GM18519 (cell line): ENCODE measurements around the gene PLCB1.
A peak's percentile ranks its signal among the peaks of the same experiment; 100 is the strongest.
"Not testable (repeated sequence)": the region's sequence is repeated elsewhere in the genome, so short reads cannot be mapped to it uniquely, and the experiment has no call there.

Experiments used
- ATAC-seq: cut with Tn5 transposase; IDR thresholded peaks from one replicate; pipeline ENCODE4 v1.9.1; 2021; ENCODE audit warnings: mild to moderate bottlenecking, moderate library complexity; ENCODE audit not compliant: unreplicated experiment, low FRiP score

PLCB1 gene

DNA sequence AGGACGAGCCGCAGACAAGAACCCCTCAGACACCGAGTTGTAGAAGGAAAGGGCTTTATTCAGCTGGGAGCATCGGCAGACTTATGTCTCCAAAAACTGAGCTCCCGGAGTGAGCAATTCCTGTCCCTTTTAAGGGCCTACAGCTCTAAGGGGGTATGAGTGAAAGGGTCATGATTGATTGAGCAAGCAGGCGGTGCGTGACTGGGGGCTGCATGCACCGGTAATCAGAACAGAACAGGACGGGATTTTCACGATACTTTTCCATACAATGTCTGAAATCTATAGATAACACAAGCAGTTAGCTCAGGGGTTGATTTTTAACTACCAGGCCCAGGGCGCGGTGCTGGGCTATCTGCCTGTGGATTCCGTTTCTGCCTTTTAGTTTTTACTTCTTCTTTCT lies 710.5 kb downstream of the PLCB1 start:
- no peak for ATAC-seq

DNA sequence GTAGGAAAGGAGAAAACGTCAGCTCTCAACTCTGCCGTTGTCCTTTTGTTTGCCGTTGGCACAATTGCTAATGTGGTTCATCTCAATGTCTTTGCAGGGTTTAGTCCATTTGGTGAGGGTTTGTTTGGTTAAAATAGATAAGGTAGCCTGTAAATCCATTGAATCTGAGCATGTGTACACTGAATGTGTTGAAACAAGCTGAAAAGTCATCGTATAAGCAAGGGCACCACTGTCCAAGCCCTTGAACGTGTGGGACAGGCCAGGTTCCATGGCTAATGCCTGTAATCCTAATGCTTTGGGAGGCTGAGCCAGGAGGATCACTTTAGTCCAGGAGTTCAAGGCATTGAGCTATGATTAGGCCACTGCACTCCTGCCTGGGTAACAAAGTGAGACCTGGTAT lies 712.1 kb downstream of the PLCB1 start:
- ATAC-seq: no peak

DNA sequence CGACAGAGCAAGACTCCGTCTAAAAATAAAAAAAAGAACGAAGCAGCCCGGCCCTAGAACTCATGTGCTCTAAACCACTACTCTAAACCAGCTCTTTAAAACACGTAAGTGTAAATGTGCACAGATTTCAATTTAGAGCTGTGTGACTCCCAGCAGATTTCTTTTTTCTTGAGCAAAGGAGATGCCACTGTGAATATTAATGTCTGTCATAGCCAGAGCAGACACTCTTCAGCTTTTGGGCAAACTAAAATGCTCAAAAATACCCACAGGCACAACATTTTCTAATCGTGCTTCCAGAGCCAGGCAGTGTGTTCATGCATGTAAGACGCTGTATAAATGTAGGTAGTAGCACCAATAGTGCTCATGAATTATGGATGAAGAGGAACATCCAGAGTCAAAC lies 717.9 kb downstream of the PLCB1 start:
- no peak for ATAC-seq

DNA sequence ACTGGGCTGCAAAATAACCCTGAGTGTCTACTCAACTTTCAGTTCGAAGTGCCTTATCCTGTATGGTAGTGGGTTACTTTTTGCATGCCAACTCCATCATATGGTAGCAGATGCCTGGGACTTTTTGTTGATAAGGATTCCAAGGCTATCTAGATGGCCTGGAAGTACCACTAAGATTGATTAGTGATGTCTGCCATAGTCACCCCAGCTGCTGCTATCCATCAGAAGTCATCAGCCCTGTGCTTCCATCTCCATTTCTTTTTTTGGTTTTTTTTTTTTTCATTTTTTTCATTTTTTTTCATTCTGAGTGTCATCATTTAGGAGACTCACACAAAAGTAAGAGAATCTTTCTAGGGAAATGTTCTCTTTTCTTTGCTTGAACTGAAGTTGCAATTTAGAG lies 719.4 kb downstream of the PLCB1 start:
- no peak for ATAC-seq

DNA sequence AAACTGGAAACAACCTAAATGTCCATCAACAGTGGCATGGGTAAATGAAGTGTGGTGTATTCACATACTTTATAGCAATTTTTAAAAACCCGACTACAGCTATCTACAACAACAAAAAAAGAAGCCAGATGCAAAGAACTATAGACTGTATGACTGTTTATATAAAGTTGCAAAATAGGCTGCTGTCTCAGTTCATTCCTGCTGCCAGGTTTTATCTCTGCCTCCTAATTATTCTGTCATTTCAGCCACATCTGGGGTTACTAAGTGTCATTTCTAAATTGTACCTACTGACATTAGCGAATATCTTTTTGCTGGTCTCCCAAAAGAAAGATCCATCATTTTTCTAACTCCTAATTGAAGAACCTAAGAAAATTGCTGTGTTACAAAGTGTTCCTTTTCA lies 719.9 kb downstream of the PLCB1 start:
- not testable (repeated sequence) for ATAC-seq

DNA sequence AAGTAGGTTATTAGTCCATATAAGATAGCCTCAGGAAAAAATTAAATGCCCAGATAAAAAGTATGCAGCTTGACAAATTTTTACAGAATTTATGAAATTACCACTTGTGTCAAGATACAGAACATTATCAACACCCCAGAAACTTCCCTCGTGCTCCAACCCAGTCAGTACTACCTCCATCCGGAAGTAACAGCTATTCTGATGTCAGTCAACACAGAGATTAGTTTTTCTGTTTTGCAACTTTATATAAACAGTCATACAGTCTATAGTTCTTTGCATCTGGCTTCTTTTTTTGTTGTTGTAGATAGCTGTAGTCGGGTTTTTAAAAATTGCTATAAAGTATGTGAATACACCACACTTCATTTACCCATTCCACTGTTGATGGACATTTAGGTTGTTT lies 721.1 kb downstream of the PLCB1 start:
- ATAC-seq: not testable (repeated sequence)

DNA sequence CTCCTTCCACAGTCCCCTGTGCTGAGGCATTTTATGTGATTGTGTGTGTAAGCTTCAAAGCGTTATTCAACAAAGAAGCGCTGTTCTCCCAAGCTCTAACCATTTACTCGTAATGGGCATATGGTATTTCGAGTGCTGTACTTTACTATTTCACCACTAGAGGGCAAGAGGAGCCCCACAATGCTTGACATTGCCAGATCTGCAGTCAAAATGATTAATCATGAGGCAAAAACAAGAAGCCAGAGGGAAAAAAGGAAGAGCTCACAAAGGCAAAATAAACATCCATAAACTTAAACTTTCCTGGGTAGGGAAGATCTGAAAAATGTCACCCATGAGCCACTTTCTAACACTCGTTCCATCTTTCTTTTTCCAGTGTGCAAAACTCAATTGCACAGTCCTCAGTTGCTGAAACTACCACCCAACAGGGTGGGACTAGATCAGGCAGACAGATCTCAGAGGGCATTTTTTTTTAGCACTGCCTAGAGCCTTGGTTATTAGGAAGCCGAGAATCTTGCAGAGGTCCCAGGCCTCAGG lies 721.8 kb downstream of the PLCB1 start:
- ATAC-seq: peak; percentile 90

DNA sequence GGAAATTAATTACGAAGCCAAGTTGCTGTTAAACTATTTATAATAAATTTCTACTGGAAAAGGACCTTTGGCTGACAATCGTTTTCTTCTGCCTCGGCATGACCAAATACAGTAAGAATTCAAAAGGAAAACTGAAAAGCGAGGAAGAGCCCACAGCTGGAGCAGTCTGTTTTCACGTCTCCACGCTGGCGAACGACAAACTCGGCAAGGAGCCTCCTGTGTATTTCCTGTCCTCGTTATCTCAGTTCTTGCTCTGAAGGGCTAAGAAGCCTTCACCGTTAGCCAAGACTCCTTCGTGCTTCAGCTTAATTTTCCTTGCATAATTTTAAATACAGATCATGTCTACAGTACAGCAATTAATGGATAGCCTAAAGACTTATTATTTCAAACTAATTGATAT lies 722.5 kb downstream of the PLCB1 start:
- ATAC-seq: no peak

DNA sequence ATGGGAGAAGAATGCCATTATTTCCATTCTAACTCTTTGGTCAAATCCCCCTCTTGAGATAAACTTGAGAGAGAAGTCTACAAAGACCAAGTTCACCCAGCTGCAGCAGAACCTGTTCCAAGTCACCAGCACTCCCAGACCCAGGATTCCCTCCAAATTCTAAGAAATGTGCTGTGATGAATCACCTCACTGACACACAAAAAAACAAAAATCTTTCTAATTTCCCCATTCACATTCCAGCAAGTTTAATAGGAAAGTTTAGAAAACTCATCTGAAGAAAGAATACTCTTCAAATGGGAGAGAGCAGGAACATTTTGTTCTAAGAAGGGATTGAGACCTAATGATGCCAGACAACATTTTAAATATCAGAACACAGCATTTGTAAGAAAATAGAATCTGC lies 723.2 kb downstream of the PLCB1 start:
- ATAC-seq: no peak

DNA sequence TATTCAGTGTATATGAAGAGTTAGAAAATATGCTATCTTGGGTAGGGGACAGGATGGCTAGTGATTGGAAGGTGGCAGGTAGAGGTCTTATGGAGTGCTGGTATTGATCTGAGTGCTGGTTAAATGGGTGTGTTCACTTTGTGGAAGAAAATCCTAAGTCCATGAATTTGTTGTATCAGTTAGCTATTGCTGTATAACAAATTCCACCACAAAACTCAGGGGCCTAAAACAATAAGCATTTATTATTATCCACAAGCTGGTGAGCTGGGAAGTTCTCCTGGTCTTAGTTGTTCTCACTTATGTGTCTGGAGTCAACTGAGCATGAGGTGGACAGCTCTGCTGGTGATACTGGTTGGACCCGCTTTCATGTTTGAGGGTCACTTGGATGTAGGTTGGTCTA lies 724.6 kb downstream of the PLCB1 start:
- no peak for ATAC-seq

DNA sequence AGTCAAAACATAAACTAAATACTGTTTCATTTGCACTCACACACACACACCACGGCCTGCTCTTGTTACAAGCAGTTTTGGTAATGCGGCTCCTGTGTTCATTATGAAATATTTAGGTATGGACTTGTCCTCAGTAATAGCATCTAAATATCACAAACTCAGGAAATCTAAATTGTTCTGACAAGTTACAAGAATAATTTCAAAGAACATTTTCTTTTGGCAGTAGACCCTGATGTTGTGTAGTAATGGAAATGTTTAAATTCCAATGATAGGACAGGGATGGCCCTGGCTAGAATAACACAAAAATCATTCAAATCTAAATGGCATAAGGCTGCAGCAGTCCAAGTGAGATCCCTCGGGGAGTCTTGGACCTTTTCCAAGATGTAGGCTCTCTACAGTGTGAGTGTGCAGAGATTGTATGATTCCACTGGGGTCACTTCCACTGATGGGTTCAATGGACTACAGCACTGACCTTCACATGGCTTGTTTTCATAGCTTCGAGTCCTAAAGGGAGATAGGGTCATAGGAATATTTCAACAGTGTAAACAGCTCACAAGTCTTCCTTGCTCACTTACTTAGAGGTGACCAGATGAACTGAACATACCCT lies 726.2 kb downstream of the PLCB1 start:
- ATAC-seq: no peak

DNA sequence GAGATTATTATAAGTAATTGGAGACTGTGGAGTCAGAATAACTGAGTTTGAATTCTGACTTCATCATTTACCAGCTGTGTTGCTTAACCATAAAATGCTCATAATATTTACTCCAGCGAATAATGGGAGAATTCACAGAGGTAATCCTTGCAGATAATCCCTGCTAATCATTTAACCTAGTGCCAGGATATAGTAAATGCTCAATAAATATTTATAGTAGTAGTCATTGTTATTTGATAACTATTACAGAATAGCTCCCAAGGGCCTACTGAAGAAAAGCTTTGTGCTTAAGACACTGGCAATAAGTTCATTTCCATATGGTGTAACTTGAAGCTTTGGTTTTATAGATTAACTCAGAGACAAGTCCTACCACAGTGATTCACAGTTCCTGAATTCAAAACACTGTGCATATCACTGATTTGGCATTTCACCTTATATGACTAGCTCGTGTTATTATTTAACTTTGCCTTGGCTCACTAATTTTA lies 728.0 kb downstream of the PLCB1 start:
- no peak for ATAC-seq

DNA sequence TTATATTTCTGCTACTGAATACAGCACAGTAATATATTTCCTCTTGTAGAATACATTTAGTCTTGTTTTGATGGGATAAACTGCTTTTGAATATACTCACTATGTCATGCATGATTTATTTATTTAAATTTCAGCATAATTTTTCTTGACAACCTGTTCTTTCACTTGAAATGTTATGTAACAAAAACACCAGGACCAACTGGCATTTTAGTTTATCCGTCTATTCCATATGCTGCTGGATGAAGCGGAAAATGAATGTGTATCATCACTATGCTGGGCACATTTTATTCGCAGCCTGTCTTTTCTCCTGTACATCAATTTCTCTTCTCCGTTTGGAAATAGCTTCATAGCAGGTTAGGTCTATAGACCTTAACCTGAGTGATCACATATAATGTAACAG lies 730.0 kb downstream of the PLCB1 start:
- no peak for ATAC-seq

DNA sequence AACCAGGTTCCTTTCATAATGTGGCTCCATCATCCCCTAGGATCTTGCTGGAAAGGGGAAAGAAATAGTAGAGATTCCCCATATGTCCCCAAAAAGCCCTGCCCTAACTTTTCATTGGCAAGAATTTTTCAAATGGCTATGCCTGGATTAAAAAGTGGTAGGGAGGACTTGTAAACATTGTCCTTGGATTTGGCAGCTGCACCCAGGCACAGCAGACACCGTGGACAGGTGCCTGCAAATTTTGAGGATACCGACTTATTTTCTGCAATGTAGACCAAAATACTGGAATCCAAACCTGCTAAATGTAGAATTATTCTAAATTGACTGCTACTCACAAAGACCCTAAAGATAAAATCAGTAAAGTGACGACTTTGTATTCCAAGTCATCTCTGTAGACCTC lies 733.6 kb downstream of the PLCB1 start:
- ATAC-seq: no peak

DNA sequence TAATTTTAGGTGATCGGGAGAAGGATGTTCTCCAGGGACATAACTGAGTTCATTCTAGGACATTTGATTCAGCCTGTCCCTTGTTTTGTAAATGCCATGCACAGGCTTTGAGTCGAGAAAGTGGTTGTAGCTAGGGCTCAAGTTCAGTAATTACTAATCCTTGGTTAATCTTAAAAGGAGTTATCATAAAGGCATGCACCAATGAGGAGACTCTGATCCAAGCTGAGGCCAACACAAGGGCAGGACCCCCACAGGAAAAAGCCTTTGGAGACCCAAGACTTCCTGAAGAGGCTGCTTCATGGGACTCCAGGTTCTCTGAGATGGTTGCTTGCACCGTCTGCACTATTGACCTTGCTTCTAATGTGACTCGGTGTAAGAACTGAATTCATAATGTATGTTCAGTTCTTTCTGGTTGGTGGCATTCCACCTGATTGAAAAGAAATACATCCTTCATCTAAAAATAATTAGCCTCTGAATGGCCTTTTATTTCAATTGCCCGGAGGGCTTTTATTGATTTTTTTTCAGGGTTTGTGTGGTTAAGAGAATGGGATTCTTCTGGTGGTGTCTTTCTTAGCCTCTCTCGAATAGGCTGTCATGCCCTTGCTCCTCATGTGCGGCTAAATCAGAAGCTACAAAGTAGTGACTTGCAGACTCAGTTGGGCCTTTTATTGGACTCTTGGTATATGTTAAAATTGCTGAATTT lies 735.1 kb downstream of the PLCB1 start:
- no peak for ATAC-seq

DNA sequence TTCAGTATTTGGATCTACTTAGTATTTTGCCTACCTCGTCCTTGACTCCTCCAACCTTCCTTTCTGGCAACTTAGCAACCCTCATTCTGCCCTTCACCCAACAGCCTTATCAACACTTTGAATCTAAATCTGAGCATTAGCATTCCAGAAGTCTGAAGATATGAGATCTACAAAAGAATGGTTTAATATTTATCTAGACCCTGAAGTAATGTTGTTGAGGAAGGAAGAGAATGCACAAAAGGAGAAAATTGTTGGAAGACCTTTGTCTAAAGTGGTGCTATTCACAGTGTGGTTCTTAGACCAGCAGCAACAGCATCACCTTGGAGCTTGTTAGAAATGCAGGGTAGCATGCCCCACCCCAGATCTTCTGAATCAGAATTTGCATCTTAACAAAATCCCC lies 738.6 kb downstream of the PLCB1 start:
- ATAC-seq: no peak

DNA sequence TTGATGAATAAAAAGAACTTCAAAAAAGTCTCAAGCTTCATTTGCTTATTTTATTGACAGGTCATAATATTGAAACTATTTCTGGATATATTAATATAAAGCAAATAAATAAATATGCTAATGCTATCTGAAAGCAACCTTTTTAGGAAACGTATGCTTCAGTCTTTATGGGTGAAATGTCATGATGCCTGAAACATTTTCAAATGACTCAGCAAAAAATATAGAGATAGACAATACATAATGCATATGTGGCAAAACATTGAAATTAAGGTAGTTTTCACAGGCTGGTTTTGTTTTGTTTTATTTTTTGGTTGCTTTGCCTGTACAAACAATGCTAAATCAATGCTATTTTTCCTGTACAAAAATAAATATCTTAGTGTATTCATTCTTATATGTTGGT lies 742.4 kb downstream of the PLCB1 start:
- ATAC-seq: no peak

DNA sequence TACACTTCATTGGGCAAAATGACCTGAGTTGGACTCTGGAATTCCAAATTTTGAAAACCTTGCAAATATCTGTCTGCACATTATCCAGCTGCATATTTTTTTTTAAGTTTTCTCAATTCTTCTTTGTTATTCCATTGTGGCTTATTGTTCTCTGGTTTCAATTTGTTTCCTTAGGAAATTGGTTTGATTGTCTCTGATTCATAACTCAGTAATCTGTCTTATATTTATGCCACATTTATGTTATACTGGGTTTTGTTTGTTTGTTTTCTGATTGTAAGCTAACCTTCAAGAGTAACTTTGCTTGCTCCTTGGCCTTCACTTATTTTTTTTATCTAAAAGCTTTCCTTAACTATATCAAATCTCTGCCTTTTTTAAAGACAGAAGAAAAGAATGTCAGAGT lies 743.5 kb downstream of the PLCB1 start:
- no peak for ATAC-seq

DNA sequence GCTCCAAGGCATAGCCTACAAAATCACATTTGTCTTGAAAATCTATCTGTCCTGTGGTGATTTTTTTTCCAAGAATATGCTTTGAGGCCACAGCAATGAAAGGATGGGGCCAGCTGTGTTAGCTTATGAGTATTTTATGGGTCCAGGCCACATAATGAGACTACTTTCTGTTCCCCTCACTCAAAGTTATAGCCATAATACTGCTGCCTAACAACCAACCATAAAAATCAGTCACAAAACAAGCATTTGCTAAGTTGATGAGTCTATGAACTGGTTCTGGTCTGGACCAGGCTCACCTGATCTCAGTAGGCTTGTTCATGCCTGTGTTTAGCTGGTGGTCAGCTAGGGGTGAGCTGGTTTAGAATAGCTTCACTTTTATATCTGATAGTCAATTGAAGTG lies 744.3 kb downstream of the PLCB1 start:
- no peak for ATAC-seq

DNA sequence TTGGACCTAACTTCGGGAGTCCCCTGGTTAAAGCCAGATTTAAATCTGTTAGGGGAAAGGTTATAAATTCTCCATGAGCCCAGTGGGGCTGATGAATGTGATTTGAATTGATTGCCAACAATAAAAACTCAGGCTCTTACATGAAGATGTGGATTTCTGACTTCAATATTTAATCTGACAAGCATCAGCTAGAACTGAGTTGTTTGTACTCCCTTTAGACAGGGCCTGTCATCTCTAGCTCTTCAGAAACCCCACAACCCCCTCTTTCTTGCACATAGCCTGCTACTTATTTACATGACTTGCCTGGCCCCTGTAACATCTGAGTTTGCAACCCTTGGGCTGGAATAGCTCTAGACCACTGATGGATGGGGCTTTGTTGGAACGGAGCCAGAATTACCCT lies 745.2 kb downstream of the PLCB1 start:
- no peak for ATAC-seq

DNA sequence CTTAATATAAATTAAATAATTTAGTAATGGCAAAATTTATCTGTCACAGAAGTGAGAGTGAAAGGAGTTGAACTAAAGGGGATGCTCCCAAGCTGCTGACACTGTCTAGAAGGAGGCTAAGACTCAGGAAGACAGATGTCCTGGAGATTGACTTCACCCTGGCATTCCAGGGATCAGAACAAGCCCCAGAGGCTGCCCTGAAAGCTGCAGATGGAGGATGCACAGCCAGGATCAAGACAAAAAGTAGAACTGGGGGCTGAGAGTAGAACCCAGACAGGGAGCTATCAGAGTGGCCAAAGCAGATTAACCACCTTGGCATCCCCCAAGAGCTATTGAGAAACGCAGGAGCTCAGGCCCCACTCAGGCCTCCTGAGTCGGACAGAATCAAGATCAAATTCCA lies 747.6 kb downstream of the PLCB1 start:
- ATAC-seq: no peak
